ENCODE measurements around the gene ZBTB47.

The ZBTB47 gene

GRCh38 chr3:42664438-42664803 lies 10.9 kb downstream of the ZBTB47 start:
- H3K36me3 ChIP-seq (ENCODE audit: insufficient read depth, low read length) = no peaks in the 10 kb centered on the region
- no peaks in the 10 kb centered on the region for H3K9me3 ChIP-seq (ENCODE audit: low read depth, low read length)
- H3K9ac ChIP-seq (ENCODE audit: insufficient read length) = no peak overlapping the region
- TF ChIP-seq EZH2 (IDR thresholded peaks at IDR 0.05) = no peak
- no peak for TF ChIP-seq FOXP2 (optimal IDR thresholded peaks at IDR 0.05; ENCODE audit: control extremely low read depth, extremely low read length, insufficient read depth)
- no peak for TF ChIP-seq POLR2AphosphoS5 (IDR thresholded peaks at IDR 0.05; ENCODE audit: borderline replicate concordance, low read depth, low read length)
- H3K27ac ChIP-seq = no peak overlapping the region
- DNase-seq (ENCODE audit: low read depth, low spot score) = no peak
- H3K4me3 ChIP-seq = no peak overlapping the region

GRCh38 chr3:42665050-42665878 lies 11.8 kb downstream of the ZBTB47 start:
- Histone ChIP-seq H3K9ac (ENCODE audit: insufficient read length) (no peak overlapping the region), H3K27ac (no peak overlapping the region), H3K4me3 (no peak overlapping the region), H3K9me3 (ENCODE audit: low read depth, low read length) (no peaks in the 10 kb centered on the region), H3K36me3 (ENCODE audit: insufficient read depth, low read length) (no peaks in the 10 kb centered on the region)
- no peak for DNase-seq (ENCODE audit: low read depth, low spot score)
- no peak for TF ChIP-seq EZH2 (IDR thresholded peaks at IDR 0.05)
- peak; percentile 5; the same call in 1 of the 2 replicates for TF ChIP-seq POLR2AphosphoS5 (IDR thresholded peaks at IDR 0.05; ENCODE audit: borderline replicate concordance, low read depth, low read length)
- TF ChIP-seq FOXP2 (optimal IDR thresholded peaks at IDR 0.05; ENCODE audit: control extremely low read depth, extremely low read length, insufficient read depth) = no peak

- H3K36me3 ChIP-seq (ENCODE audit: insufficient read depth, low read length) = no peaks in the 10 kb centered on the region
- H3K4me3 ChIP-seq = no peak overlapping the region
- TF ChIP-seq EZH2 (IDR thresholded peaks at IDR 0.05) (no peak), POLR2AphosphoS5 (IDR thresholded peaks at IDR 0.05; ENCODE audit: borderline replicate concordance, low read depth, low read length) (no peak)
- H3K9ac ChIP-seq (ENCODE audit: insufficient read length) = no peak overlapping the region
- H3K9me3 ChIP-seq (ENCODE audit: low read depth, low read length) = no peaks in the 10 kb centered on the region
- no peak overlapping the region for H3K27ac ChIP-seq
- no peak for DNase-seq (ENCODE audit: low read depth, low spot score)
Observed at GRCh38 chr3:42666022-42666421, 12.5 kb downstream of the ZBTB47 start.

- TF ChIP-seq EZH2 (IDR thresholded peaks at IDR 0.05) = no peak
- no peak for TF ChIP-seq FOXP2 (optimal IDR thresholded peaks at IDR 0.05; ENCODE audit: control extremely low read depth, extremely low read length, insufficient read depth)
- no peak for TF ChIP-seq POLR2AphosphoS5 (IDR thresholded peaks at IDR 0.05; ENCODE audit: borderline replicate concordance, low read depth, low read length)
- no peaks in the 10 kb centered on the region for H3K9me3 ChIP-seq (ENCODE audit: low read depth, low read length)
- no peak overlapping the region for H3K4me3 ChIP-seq
- H3K9ac ChIP-seq (ENCODE audit: insufficient read length) = no peak overlapping the region
- H3K27ac ChIP-seq = no peak overlapping the region
- H3K36me3 ChIP-seq (ENCODE audit: insufficient read depth, low read length) = no peaks in the 10 kb centered on the region
- no peak for DNase-seq (ENCODE audit: low read depth, low spot score)
Observed at GRCh38 chr3:42666577-42666998, 13.1 kb downstream of the ZBTB47 start.

GRCh38 chr3:42667096-42667522 lies 13.6 kb downstream of the ZBTB47 start:
- Histone ChIP-seq H3K27ac (no peak overlapping the region), H3K9me3 (ENCODE audit: low read depth, low read length) (no peaks in the 10 kb centered on the region), H3K9ac (ENCODE audit: insufficient read length) (no peak overlapping the region), H3K36me3 (ENCODE audit: insufficient read depth, low read length) (no peaks in the 10 kb centered on the region), H3K4me3 (no peak overlapping the region)
- no peak for TF ChIP-seq POLR2AphosphoS5 (IDR thresholded peaks at IDR 0.05; ENCODE audit: borderline replicate concordance, low read depth, low read length)
- no peak for TF ChIP-seq FOXP2 (optimal IDR thresholded peaks at IDR 0.05; ENCODE audit: control extremely low read depth, extremely low read length, insufficient read depth)
- no peak for TF ChIP-seq EZH2 (IDR thresholded peaks at IDR 0.05)
- no peak for DNase-seq (ENCODE audit: low read depth, low spot score)

- Histone ChIP-seq H3K9ac (ENCODE audit: insufficient read length) (no peak overlapping the region), H3K27ac (no peak overlapping the region), H3K4me3 (no peak overlapping the region), H3K9me3 (ENCODE audit: low read depth, low read length) (no peaks in the 10 kb centered on the region), H3K36me3 (ENCODE audit: insufficient read depth, low read length) (no peaks in the 10 kb centered on the region)
- TF ChIP-seq FOXP2 (optimal IDR thresholded peaks at IDR 0.05; ENCODE audit: control extremely low read depth, extremely low read length, insufficient read depth) = no peak
- no peak for TF ChIP-seq EZH2 (IDR thresholded peaks at IDR 0.05)
- no peak for TF ChIP-seq POLR2AphosphoS5 (IDR thresholded peaks at IDR 0.05; ENCODE audit: borderline replicate concordance, low read depth, low read length)
- DNase-seq (ENCODE audit: low read depth, low spot score) = no peak
Observed at GRCh38 chr3:42667523-42668412, 14.3 kb downstream of the ZBTB47 start.

- Histone ChIP-seq H3K9ac (ENCODE audit: insufficient read length) (no peak overlapping the region), H3K4me3 (no peak overlapping the region), H3K27ac (no peak overlapping the region), H3K36me3 (ENCODE audit: insufficient read depth, low read length) (no peaks in the 10 kb centered on the region), H3K9me3 (ENCODE audit: low read depth, low read length) (no peaks in the 10 kb centered on the region)
- DNase-seq (ENCODE audit: low read depth, low spot score) = no peak
- TF ChIP-seq POLR2AphosphoS5 (IDR thresholded peaks at IDR 0.05; ENCODE audit: borderline replicate concordance, low read depth, low read length) (no peak), EZH2 (IDR thresholded peaks at IDR 0.05) (no peak), FOXP2 (optimal IDR thresholded peaks at IDR 0.05; ENCODE audit: control extremely low read depth, extremely low read length, insufficient read depth) (no peak)
Observed at GRCh38 chr3:42668413-42668760, 14.9 kb downstream of the ZBTB47 start.

GRCh38 chr3:42668793-42669217 lies 15.3 kb downstream of the ZBTB47 start:
- TF ChIP-seq FOXP2 (optimal IDR thresholded peaks at IDR 0.05; ENCODE audit: control extremely low read depth, extremely low read length, insufficient read depth) = no peak
- TF ChIP-seq POLR2AphosphoS5 (IDR thresholded peaks at IDR 0.05; ENCODE audit: borderline replicate concordance, low read depth, low read length) = no peak
- no peak for TF ChIP-seq EZH2 (IDR thresholded peaks at IDR 0.05)
- DNase-seq (ENCODE audit: low read depth, low spot score) = no peak
- no peak overlapping the region for H3K27ac ChIP-seq

More at GRCh38 chr3:42668793-42669217, 15.3 kb downstream of the ZBTB47 start:
- H3K4me3 ChIP-seq = no peak overlapping the region
- no peak overlapping the region for H3K9ac ChIP-seq (ENCODE audit: insufficient read length)
- no peaks in the 10 kb centered on the region for H3K36me3 ChIP-seq (ENCODE audit: insufficient read depth, low read length)
- no peaks in the 10 kb centered on the region for H3K9me3 ChIP-seq (ENCODE audit: low read depth, low read length)

Measured in SK-N-MC (cell line).